ENCODE measurements around the gene HNRNPR.

Gene HNRNPR

DNA sequence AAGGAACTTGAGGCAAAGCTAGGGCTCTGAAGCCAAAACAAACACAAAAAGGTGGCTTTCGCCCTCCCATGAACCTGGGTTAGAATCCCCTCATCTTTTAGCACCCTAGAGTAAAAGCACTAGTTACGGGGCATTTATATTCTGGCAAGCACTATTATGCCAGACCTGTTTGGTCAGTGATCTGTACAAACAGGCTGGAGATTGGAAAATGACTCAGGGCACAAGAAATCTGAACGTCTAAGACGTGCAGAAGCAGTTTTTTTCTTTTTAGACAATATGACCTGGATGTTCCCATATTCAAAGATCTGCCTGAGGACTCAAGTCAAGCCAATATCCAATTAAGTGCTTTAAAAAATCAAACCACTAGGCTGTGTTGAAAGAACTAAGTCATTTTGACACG lies 22.5 kb upstream of the HNRNPR start:
- POLR2A ChIA-PET: interaction anchor here (1.7 kb wide), 1 partner anchor 22 kb away, joined by 15 read pairs; the partner anchor contains the start of gene HNRNPR
- no peak overlapping the region for H3K27ac ChIP-seq (ENCODE audit: extremely low read depth, low read depth, low read length)

DNA sequence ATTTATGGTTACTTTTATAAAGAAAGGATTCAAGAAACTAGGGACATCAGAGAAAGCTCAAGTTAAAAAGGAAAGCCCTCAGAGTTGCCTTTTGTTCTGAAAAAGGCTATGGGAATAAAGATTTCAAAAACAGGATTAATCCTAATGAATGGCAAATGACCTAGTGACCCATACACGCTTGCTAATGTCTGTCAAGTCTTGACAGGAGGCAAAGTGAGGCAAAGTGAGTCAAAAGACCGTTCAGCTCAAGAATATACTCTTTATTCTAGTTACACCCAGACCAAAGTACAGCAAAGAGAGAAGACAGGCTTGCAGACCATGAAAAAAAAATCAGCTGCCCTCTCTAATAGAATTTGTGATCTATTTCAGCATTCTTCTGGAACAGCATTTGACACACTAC lies 22.1 kb upstream of the HNRNPR start:
- peaks cover 12% of the 10 kb centered on the region for H3K4me1 ChIP-seq (ENCODE audit: control insufficient read depth, insufficient read depth, low read length)
- H3K36me3 ChIP-seq (ENCODE audit: control insufficient read depth in 2 of 2, insufficient read depth in 1 of 2, low read length in 2 of 2): peaks cover 0 to 53% of the 10 kb centered on the region in 2 experiments; a peak in 1 of 3 replicates
- H3K4me3 ChIP-seq (ENCODE audit: low read depth, low read length): no peak overlapping the region
- no peak overlapping the region for H3K27ac ChIP-seq (ENCODE audit: extremely low read depth, low read depth, low read length)
- POLR2A ChIA-PET: interaction anchor here (1.7 kb wide), 1 partner anchor 22 kb away, joined by 15 read pairs; the partner anchor contains the start of gene HNRNPR
- TF ChIP-seq ZNF670 (tag by site-specific recombination; IDR thresholded peaks at IDR 0.05; ENCODE audit: low read depth): no peak
- TF ChIP-seq, protein P1, sequence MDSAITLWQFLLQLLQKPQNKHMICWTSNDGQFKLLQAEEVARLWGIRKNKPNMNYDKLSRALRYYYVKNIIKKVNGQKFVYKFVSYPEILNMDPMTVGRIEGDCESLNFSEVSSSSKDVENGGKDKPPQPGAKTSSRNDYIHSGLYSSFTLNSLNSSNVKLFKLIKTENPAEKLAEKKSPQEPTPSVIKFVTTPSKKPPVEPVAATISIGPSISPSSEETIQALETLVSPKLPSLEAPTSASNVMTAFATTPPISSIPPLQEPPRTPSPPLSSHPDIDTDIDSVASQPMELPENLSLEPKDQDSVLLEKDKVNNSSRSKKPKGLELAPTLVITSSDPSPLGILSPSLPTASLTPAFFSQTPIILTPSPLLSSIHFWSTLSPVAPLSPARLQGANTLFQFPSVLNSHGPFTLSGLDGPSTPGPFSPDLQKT (IDR thresholded peaks at IDR 0.05; ENCODE audit: borderline replicate concordance, low read depth, low read length): no peak
- no peak for TF ChIP-seq ZNF341 (tag by site-specific recombination; IDR thresholded peaks at IDR 0.05; ENCODE audit: low read depth)
- TF ChIP-seq, protein P2, sequence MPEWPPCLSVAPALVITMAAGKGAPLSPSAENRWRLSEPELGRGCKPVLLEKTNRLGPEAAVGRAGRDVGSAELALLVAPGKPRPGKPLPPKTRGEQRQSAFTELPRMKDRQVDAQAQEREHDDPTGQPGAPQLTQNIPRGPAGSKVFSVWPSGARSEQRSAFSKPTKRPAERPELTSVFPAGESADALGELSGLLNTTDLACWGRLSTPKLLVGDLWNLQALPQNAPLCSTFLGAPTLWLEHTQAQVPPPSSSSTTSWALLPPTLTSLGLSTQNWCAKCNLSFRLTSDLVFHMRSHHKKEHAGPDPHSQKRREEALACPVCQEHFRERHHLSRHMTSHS (tag by site-specific recombination; IDR thresholded peaks at IDR 0.05): no peak
- CTCF ChIA-PET: no interaction called here
- no peaks in the 10 kb centered on the region for H3K9me3 ChIP-seq (ENCODE audit: control insufficient read depth, insufficient read depth, low read depth, low read length)

More for the DNA sequence above, 22.5 kb upstream of the HNRNPR start:
- TF ChIP-seq KLF16 (tag by site-specific recombination; IDR thresholded peaks at IDR 0.05): no peak
- no peak for TF ChIP-seq ZNF121 (tag by site-specific recombination; IDR thresholded peaks at IDR 0.05)
- TF ChIP-seq SETDB1 (IDR thresholded peaks at IDR 0.05; ENCODE audit: insufficient read length, low read length): no peak
- no peak for TF ChIP-seq ZNF221 (tag by site-specific recombination; IDR thresholded peaks at IDR 0.05; ENCODE audit: borderline replicate concordance)
- Histone ChIP-seq H3K9me3 (ENCODE audit: control insufficient read depth, insufficient read depth, low read depth, low read length) (no peaks in the 10 kb centered on the region), H3K4me1 (ENCODE audit: control insufficient read depth, insufficient read depth, low read length) (peaks cover 17% of the 10 kb centered on the region), H3K36me3 (ENCODE audit: control insufficient read depth in 2 of 2, insufficient read depth in 1 of 2, low read length in 2 of 2) (peaks cover 0 to 51% of the 10 kb centered on the region in 2 experiments; a peak in 1 of 3 replicates), H3K4me3 (ENCODE audit: low read depth, low read length) (no peak overlapping the region)
- CTCF ChIA-PET: no interaction called here

DNA sequence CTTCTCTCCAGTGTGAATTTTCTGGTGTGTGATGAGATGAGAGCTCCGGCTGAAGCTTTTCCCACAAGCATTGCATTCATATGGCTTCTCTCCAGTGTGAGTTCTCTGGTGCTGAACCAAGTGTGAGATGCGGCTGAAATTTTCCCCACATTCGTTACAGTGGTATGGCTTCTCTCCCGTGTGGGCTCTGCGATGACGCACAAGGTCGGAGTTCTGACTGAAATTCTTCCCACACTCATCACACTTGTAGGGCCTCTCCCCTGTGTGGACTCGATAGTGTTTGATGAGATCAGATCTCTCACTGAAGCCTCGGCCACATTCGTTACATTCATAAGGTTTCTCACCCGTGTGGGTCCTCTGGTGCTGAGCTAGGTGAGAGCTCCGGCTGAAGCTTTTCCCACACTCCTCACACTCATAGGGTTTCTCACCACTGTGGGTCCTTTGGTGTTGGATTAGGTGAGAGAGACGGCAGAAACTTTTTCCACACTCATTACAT lies 18.2 kb upstream of the HNRNPR start:
- CTCF ChIA-PET: interaction anchor here (0.6 to 0.7 kb wide), 2 partner anchors 22 to 555 kb away, joined by 3 to 7 read pairs; no protein-coding TSS in a partner anchor
- Histone ChIP-seq H3K27ac (ENCODE audit: extremely low read depth, low read depth, low read length) (no peak overlapping the region), H3K4me3 (ENCODE audit: low read depth, low read length) (no peak overlapping the region), H3K36me3 (ENCODE audit: control insufficient read depth in 2 of 2, insufficient read depth in 1 of 2, low read length in 2 of 2) (peaks cover 0 to 71% of the 10 kb centered on the region in 2 experiments; a peak in 1 of 3 replicates), H3K9me3 (ENCODE audit: control insufficient read depth, insufficient read depth, low read depth, low read length) (no peaks in the 10 kb centered on the region), H3K4me1 (ENCODE audit: control insufficient read depth, insufficient read depth, low read length) (no peaks in the 10 kb centered on the region)
- POLR2A ChIA-PET: interaction anchor here (2.6 kb wide), 1 partner anchor 18 kb away, joined by 24 read pairs; the partner anchor contains the start of gene HNRNPR
- TF ChIP-seq, protein P3, sequence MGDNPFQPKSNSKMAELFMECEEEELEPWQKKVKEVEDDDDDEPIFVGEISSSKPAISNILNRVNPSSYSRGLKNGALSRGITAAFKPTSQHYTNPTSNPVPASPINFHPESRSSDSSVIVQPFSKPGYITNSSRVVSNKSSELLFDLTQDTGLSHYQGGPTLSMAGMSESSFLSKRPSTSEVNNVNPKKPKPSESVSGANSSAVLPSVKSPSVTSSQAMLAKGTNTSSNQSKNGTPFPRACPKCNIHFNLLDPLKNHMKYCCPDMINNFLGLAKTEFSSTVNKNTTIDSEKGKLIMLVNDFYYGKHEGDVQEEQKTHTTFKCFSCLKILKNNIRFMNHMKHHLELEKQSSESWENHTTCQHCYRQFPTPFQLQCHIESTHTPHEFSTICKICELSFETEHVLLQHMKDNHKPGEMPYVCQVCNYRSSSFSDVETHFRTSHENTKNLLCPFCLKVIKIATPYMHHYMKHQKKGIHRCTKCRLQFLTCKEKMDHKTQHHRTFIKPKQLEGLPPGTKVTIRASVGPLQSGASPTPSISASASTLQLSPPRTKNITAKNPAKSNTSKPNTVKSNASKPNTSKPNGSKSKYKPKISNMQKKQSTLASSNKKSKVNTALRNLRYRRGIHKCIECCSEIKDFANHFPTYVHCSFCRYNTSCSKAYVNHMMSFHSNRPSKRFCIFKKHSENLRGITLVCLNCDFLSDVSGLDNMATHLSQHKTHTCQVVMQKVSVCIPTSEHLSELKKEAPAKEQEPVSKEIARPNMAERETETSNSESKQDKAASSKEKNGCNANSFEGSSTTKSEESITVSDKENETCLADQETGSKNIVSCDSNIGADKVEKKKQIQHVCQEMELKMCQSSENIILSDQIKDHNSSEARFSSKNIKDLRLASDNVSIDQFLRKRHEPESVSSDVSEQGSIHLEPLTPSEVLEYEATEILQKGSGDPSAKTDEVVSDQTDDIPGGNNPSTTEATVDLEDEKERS (tag by site-specific recombination; IDR thresholded peaks at IDR 0.05): peak; percentile 98
- TF ChIP-seq ZEB2 (tag by site-specific recombination; IDR thresholded peaks at IDR 0.05) (no peak), GLIS2 (tag by site-specific recombination; IDR thresholded peaks at IDR 0.05) (no peak), ZNF239 (tag by site-specific recombination; IDR thresholded peaks at IDR 0.05) (no peak), OSR2 (tag by site-specific recombination; IDR thresholded peaks at IDR 0.05) (no peak), ZSCAN23 (tag by site-specific recombination; IDR thresholded peaks at IDR 0.05) (no peak), KLF16 (tag by site-specific recombination; IDR thresholded peaks at IDR 0.05) (no peak), ZNF140 (tag by site-specific recombination; IDR thresholded peaks at IDR 0.05) (no peak), KLF10 (tag by site-specific recombination; IDR thresholded peaks at IDR 0.05) (no peak), ZNF211 (tag by site-specific recombination; IDR thresholded peaks at IDR 0.05; ENCODE audit: low read depth) (no peak), ZNF626 (tag by site-specific recombination; IDR thresholded peaks at IDR 0.05) (peak; percentile 73; the same call in 1 of the 2 replicates), ZNF658 (tag by site-specific recombination; IDR thresholded peaks at IDR 0.05) (no peak)
- TF ChIP-seq, protein P4, sequence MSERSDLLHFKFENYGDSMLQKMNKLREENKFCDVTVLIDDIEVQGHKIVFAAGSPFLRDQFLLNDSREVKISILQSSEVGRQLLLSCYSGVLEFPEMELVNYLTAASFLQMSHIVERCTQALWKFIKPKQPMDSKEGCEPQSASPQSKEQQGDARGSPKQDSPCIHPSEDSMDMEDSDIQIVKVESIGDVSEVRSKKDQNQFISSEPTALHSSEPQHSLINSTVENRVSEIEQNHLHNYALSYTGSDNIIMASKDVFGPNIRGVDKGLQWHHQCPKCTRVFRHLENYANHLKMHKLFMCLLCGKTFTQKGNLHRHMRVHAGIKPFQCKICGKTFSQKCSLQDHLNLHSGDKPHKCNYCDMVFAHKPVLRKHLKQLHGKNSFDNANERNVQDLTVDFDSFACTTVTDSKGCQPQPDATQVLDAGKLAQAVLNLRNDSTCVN (tag by site-specific recombination; optimal IDR thresholded peaks at IDR 0.05): peak; percentile 10
- TF ChIP-seq, protein P5, sequence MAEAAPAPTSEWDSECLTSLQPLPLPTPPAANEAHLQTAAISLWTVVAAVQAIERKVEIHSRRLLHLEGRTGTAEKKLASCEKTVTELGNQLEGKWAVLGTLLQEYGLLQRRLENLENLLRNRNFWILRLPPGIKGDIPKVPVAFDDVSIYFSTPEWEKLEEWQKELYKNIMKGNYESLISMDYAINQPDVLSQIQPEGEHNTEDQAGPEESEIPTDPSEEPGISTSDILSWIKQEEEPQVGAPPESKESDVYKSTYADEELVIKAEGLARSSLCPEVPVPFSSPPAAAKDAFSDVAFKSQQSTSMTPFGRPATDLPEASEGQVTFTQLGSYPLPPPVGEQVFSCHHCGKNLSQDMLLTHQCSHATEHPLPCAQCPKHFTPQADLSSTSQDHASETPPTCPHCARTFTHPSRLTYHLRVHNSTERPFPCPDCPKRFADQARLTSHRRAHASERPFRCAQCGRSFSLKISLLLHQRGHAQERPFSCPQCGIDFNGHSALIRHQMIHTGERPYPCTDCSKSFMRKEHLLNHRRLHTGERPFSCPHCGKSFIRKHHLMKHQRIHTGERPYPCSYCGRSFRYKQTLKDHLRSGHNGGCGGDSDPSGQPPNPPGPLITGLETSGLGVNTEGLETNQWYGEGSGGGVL (tag by site-specific recombination; IDR thresholded peaks at IDR 0.05): no peak
- TF ChIP-seq, protein P6, sequence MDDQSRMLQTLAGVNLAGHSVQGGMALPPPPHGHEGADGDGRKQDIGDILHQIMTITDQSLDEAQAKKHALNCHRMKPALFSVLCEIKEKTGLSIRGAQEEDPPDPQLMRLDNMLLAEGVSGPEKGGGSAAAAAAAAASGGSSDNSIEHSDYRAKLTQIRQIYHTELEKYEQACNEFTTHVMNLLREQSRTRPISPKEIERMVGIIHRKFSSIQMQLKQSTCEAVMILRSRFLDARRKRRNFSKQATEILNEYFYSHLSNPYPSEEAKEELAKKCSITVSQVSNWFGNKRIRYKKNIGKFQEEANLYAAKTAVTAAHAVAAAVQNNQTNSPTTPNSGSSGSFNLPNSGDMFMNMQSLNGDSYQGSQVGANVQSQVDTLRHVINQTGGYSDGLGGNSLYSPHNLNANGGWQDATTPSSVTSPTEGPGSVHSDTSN (CRISPR knock-in tag; IDR thresholded peaks at IDR 0.05): no peak
